ENCODE data around the gene MYLK.

Gene MYLK

GRCh38 chr3:123640311-123640710, 243.8 kb downstream of the MYLK start:
- Histone ChIP-seq H3K9me2 (ENCODE audit: low read depth, low read length) (no peaks in the 10 kb centered on the region), H3K4me1 (ENCODE audit: insufficient read depth, low read length, severe bottlenecking) (no peaks in the 10 kb centered on the region), H3K9me3 (ENCODE audit: low read length) (no peaks in the 10 kb centered on the region), H3K9ac (ENCODE audit: low read length) (no peak overlapping the region), H3K4me3 (ENCODE audit: low read depth, low read length, poor library complexity, severe bottlenecking) (no peak overlapping the region), H2AFZ (ENCODE audit: low read length) (no peak overlapping the region), H3F3A (ENCODE audit: insufficient read depth, low read length) (no peaks in the 10 kb centered on the region), H3K79me2 (ENCODE audit: insufficient read depth, low read length) (no peaks in the 10 kb centered on the region), H3K36me3 (ENCODE audit: insufficient read depth, low read length) (no peaks in the 10 kb centered on the region), H3K27ac (ENCODE audit: low read depth, low read length, poor library complexity, severe bottlenecking) (no peak overlapping the region), H3K27me3 (ENCODE audit: insufficient read depth, low read length) (no peaks in the 10 kb centered on the region), H4K20me1 (ENCODE audit: insufficient read depth, low read length) (no peaks in the 10 kb centered on the region), H3K4me2 (ENCODE audit: low read length) (no peak overlapping the region)
- no peak for TF ChIP-seq CTCF (IDR thresholded peaks at IDR 0.05; ENCODE audit: low read length)
- TF ChIP-seq EZH2 (IDR thresholded peaks at IDR 0.05; ENCODE audit: borderline replicate concordance, low read length): no peak

GRCh38 chr3:123638936-123639689, 245.0 kb downstream of the MYLK start:
- Histone ChIP-seq H3K9me2 (ENCODE audit: low read depth, low read length) (no peaks in the 10 kb centered on the region), H3F3A (ENCODE audit: insufficient read depth, low read length) (no peaks in the 10 kb centered on the region), H3K79me2 (ENCODE audit: insufficient read depth, low read length) (no peaks in the 10 kb centered on the region), H3K4me3 (ENCODE audit: low read depth, low read length, poor library complexity, severe bottlenecking) (no peak overlapping the region), H4K20me1 (ENCODE audit: insufficient read depth, low read length) (no peaks in the 10 kb centered on the region), H3K27ac (ENCODE audit: low read depth, low read length, poor library complexity, severe bottlenecking) (no peak overlapping the region), H3K36me3 (ENCODE audit: insufficient read depth, low read length) (no peaks in the 10 kb centered on the region), H3K4me1 (ENCODE audit: insufficient read depth, low read length, severe bottlenecking) (no peaks in the 10 kb centered on the region), H3K27me3 (ENCODE audit: insufficient read depth, low read length) (no peaks in the 10 kb centered on the region), H3K9ac (ENCODE audit: low read length) (no peak overlapping the region), H2AFZ (ENCODE audit: low read length) (no peak overlapping the region), H3K4me2 (ENCODE audit: low read length) (no peak overlapping the region), H3K9me3 (ENCODE audit: low read length) (no peaks in the 10 kb centered on the region)
- TF ChIP-seq EZH2 (IDR thresholded peaks at IDR 0.05; ENCODE audit: borderline replicate concordance, low read length) (no peak), CTCF (IDR thresholded peaks at IDR 0.05; ENCODE audit: low read length) (no peak)

- TF ChIP-seq CTCF (IDR thresholded peaks at IDR 0.05; ENCODE audit: low read length) (no peak), EZH2 (IDR thresholded peaks at IDR 0.05; ENCODE audit: borderline replicate concordance, low read length) (no peak)
- Histone ChIP-seq H3K9ac (ENCODE audit: low read length) (no peak overlapping the region), H3K4me2 (ENCODE audit: low read length) (no peak overlapping the region), H4K20me1 (ENCODE audit: insufficient read depth, low read length) (no peaks in the 10 kb centered on the region), H3K27ac (ENCODE audit: low read depth, low read length, poor library complexity, severe bottlenecking) (no peak overlapping the region), H3K79me2 (ENCODE audit: insufficient read depth, low read length) (no peaks in the 10 kb centered on the region), H3K36me3 (ENCODE audit: insufficient read depth, low read length) (no peaks in the 10 kb centered on the region), H3K4me3 (ENCODE audit: low read depth, low read length, poor library complexity, severe bottlenecking) (no peak overlapping the region), H3K9me2 (ENCODE audit: low read depth, low read length) (no peaks in the 10 kb centered on the region), H2AFZ (ENCODE audit: low read length) (no peak overlapping the region), H3F3A (ENCODE audit: insufficient read depth, low read length) (no peaks in the 10 kb centered on the region), H3K9me3 (ENCODE audit: low read length) (no peaks in the 10 kb centered on the region), H3K27me3 (ENCODE audit: insufficient read depth, low read length) (no peaks in the 10 kb centered on the region), H3K4me1 (ENCODE audit: insufficient read depth, low read length, severe bottlenecking) (no peaks in the 10 kb centered on the region)
These were observed 246.3 kb downstream of the MYLK start for GRCh38 chr3:123637841-123638240.

All from OCI-LY1 (cell line).